Purkinje cell (primary cell): ENCODE data around the gene PTPRN2. TPM values are rescaled to one million over a fixed set of nuclear protein-coding genes. Genes with fewer than 3 reads are reported as not detected.

ENCODE experiments used
- polyA plus RNA-seq: library from polyadenylated mRNA; unstranded; fragments of >200 nt; fragmentation: Nextera tagmentation; gene quantifications from 2 replicates; pipeline ENCODE4 v1.2.1, GENCODE V29; 2014

PTPRN2 gene
- polyA plus RNA-seq, result 1.4 and 7.6 TPM in 2 replicates

DNA sequence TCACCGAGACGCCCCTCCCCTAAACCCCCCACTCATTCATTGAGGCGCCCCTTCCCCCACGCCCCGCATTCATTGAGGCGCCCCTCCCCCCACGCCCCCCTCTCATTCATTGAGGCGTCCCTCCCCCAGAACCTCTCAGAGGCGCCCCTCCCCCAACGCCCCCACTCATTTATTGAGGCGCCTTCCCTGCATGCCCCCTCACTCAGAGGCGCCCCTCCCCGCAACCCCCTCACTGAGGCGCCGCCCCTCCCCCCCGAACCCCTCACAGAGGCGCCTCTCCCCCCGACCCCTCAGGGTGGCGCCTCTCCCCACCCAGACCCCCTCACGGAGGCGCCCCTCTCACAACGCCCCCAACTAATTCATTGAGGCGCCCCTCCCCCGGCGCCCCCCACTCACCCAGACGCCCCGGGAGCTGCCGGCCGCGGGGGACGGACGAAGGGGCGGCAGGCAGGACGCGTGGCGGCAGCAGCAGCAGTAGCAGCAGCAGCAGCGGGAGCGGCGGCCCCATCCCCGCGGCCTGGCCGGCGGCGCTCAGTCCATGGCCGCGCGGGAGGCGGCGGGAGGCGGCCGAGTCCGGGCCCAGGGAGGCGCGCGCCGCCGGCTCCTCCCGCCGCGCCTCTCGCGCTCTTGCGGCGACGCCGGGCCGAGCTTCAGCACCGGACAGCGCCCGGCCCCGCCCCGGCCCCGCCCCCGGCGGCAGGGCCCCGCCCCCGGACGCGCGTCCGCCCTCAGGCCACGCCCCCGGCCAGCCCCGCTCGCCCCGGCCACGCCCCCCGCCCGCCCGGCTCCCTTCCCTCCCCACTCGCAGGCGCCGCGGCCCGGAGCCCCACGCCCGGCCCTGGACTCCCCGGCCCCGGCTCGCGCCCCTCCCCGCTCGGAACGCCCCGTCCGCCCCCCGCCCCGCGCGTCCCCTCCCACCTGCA, at the start of gene PTPRN2:
PTPRN2 (minus strand) TSS at position 662 of the 923 bp plus-strand sequence.

Other genes starting within 250 kb of the PTPRN2 start
- 1.1 TPM in 1 of 2 replicates, not detected in the other for gene NCAPG2, start 117.0 kb upstream of the PTPRN2 start, polyA plus RNA-seq
- gene ESYT2, start 241.7 kb upstream of the PTPRN2 start, polyA plus RNA-seq, result 6.0 and 8.5 TPM in 2 replicates